Kidney epithelial cell (primary cell): Measurements from ENCODE around the gene SFI1. TPM values are rescaled to one million over a fixed set of nuclear protein-coding genes. Genes with fewer than 3 reads are reported as not detected.

ENCODE experiments used
- DNase-seq: peaks from one replicate; pipeline ENCODE4 v3.0.0-alpha.2; 2010; ENCODE audit warnings: low read depth
- H3K27me3 ChIP-seq: 2 replicates; pipeline ENCODE4 v1.6.0; 2011; ENCODE audit warnings: low read length; ENCODE audit not compliant: control insufficient read depth, insufficient read depth
- H3K36me3 ChIP-seq: 2 replicates; pipeline ENCODE4 v1.5.1; 2011; ENCODE audit warnings: low read length; ENCODE audit not compliant: control insufficient read depth, insufficient read depth
- H3K4me3 ChIP-seq: 2 replicates; pipeline ENCODE4 v1.5.1; 2011; ENCODE audit warnings: low read depth, mild to moderate bottlenecking, control low read depth, low read length
- total RNA-seq: library from RNA; depleted of rRNA; stranded (reverse); fragments of >200 nt; gene quantifications from 2 replicates; pipeline ENCODE4 v1.2.3, GENCODE V29; 2015
- TF ChIP-seq, protein P1 (sequence below): IDR thresholded peaks from 2 replicates; pipeline ENCODE4 v1.5.1; 2011; ENCODE audit warnings: mild to moderate bottlenecking, moderate library complexity, low read length, control low read depth, inconsistent platforms; ENCODE audit not compliant: insufficient read depth, poor library complexity, severe bottlenecking

Gene SFI1
- total RNA-seq, 1 donor from 2014 or later, result 13.2 TPM

- no peaks in the 10 kb centered on the region for H3K27me3 ChIP-seq
- no peak overlapping the region for H3K4me3 ChIP-seq
- no peaks in the 10 kb centered on the region for H3K36me3 ChIP-seq
- TF ChIP-seq, protein P1, sequence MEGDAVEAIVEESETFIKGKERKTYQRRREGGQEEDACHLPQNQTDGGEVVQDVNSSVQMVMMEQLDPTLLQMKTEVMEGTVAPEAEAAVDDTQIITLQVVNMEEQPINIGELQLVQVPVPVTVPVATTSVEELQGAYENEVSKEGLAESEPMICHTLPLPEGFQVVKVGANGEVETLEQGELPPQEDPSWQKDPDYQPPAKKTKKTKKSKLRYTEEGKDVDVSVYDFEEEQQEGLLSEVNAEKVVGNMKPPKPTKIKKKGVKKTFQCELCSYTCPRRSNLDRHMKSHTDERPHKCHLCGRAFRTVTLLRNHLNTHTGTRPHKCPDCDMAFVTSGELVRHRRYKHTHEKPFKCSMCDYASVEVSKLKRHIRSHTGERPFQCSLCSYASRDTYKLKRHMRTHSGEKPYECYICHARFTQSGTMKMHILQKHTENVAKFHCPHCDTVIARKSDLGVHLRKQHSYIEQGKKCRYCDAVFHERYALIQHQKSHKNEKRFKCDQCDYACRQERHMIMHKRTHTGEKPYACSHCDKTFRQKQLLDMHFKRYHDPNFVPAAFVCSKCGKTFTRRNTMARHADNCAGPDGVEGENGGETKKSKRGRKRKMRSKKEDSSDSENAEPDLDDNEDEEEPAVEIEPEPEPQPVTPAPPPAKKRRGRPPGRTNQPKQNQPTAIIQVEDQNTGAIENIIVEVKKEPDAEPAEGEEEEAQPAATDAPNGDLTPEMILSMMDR, result no peak
- DNase-seq, result no peak
Observed at GRCh38 chr22:31605851-31606585, 109.7 kb downstream of the SFI1 start.

- no peak for DNase-seq
Observed at GRCh38 chr22:31607696-31608095, 111.4 kb downstream of the SFI1 start.

GRCh38 chr22:31609716-31610115 is 113.4 kb downstream of the SFI1 start:
- Histone ChIP-seq H3K4me3 (no peak overlapping the region), H3K27me3 (no peaks in the 10 kb centered on the region), H3K36me3 (no peaks in the 10 kb centered on the region)
- TF ChIP-seq, protein P1, result no peak
- DNase-seq, result no peak

More at GRCh38 chr22:31607696-31608095, 111.4 kb downstream of the SFI1 start:
- H3K4me3 ChIP-seq, result no peak overlapping the region
- H3K36me3 ChIP-seq, result no peaks in the 10 kb centered on the region
- TF ChIP-seq, protein P1, result no peak
- H3K27me3 ChIP-seq, result no peaks in the 10 kb centered on the region

DNA sequence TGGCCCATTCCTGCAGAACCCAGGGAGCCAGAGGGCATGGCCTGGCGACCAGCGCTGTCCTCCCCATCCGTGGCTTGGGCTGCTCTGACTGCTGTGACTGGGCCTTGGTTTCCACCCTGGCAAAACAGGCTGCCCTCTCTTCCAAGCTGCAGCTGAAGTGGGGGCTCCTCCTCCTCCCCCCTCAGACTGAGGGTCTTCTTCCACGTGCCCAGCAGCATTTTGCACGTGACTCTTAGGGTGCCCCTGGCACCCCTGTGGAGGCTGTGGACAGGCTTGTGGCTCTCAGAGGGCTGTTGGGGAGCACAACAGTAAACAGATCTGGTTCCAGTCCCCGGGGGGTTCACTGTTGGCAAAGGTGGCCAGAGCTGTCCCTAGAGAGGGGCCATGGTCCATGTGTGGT is 114.3 kb downstream of the SFI1 start:
- TF ChIP-seq, protein P1, result no peak
- no peak for DNase-seq
- Histone ChIP-seq H3K36me3 (no peaks in the 10 kb centered on the region), H3K4me3 (no peak overlapping the region), H3K27me3 (no peaks in the 10 kb centered on the region)

- TF ChIP-seq, protein P1, result no peak
- H3K4me3 ChIP-seq, result no peak overlapping the region
- H3K27me3 ChIP-seq, result no peaks in the 10 kb centered on the region
- no peaks in the 10 kb centered on the region for H3K36me3 ChIP-seq
- DNase-seq, result no peak
Observed at GRCh38 chr22:31611061-31611760, 114.9 kb downstream of the SFI1 start.
